H1 (cell line): ENCODE results near the gene LTB4R. TPM values are rescaled to one million over a fixed set of nuclear protein-coding genes. Genes with fewer than 3 reads are reported as not detected.

Experiments
- CTCF ChIA-PET: fragments of 300-600 bp; sonication (Branson Sonifier 250); formaldehyde crosslinking; loops from one replicate; lab custom pipeline; 2021; ENCODE audit not compliant: partially characterized antibody; lab: Charles Lee
- POLR2A ChIA-PET: fragments of 300-600 bp; sonication (Branson Sonifier 250); formaldehyde crosslinking; loops from one replicate; lab custom pipeline; 2021; ENCODE audit warnings: inconsistent platforms; ENCODE audit not compliant: partially characterized antibody; lab: Charles Lee
- DNase-seq, 2 experiments: peaks; one replicate each; pipeline versions ENCODE4 v3.0.0 to v3.0.0-alpha.2; 2010 to 2022; ENCODE audit warnings: low spot score in 2 of 2, low read depth in 1 of 2, mixed read lengths in 1 of 2
- FAIRE-seq: peaks from 2 replicates; lab custom pipeline; 2011; peaks lifted over from hg19 to GRCh38; lab: Jason Lieb, UNC
- H2AFZ ChIP-seq: 2 replicates; pipeline ENCODE4 v1.8.1; 2012; ENCODE audit warnings: low read length, inconsistent platforms
- H2AK5ac ChIP-seq: 2 replicates; pipeline ENCODE4 v1.6.1; 2013; ENCODE audit warnings: low read depth, low read length
- H2BK120ac ChIP-seq: replicated peaks from 2 replicates; pipeline ENCODE3; 2013; ENCODE audit warnings: low read depth, low read length, inconsistent platforms
- H2BK12ac ChIP-seq: 2 replicates; pipeline ENCODE4 v1.6.1; 2013; ENCODE audit warnings: low read depth, low read length
- H2BK15ac ChIP-seq: 2 replicates; pipeline ENCODE4 v1.6.1; 2013; ENCODE audit warnings: low read length
- H2BK20ac ChIP-seq: 2 replicates; pipeline ENCODE4 v1.6.1; 2013; ENCODE audit warnings: low read length
- H2BK5ac ChIP-seq: 2 replicates; pipeline ENCODE4 v1.6.1; 2013; ENCODE audit warnings: low read depth, low read length
- H3K14ac ChIP-seq: 2 replicates; pipeline ENCODE4 v1.6.1; 2013; ENCODE audit warnings: inconsistent platforms; ENCODE audit not compliant: insufficient read length
- H3K18ac ChIP-seq: 2 replicates; pipeline ENCODE4 v1.6.1; 2013; ENCODE audit warnings: low read length; ENCODE audit errors: extremely low read depth
- H3K23ac ChIP-seq: 2 replicates; pipeline ENCODE4 v1.6.1; 2013; ENCODE audit warnings: inconsistent platforms; ENCODE audit not compliant: insufficient read length
- H3K23me2 ChIP-seq: 2 replicates; pipeline ENCODE4 v1.6.1; 2013; ENCODE audit warnings: low read depth, low read length
- H3K27ac ChIP-seq: 2 replicates; pipeline ENCODE4 v1.6.1; 2011; ENCODE audit warnings: low read depth, low read length, inconsistent platforms
- H3K27me3 ChIP-seq, 4 experiments: replicated peaks in 1 of 4; 1 replicate in 1 of 4; 2 replicates in 3 of 4; pipeline versions ENCODE4 v1.6.1 to v1.8.1; 2011 to 2013; ENCODE audit warnings: low read length in 3 of 4, mild to moderate bottlenecking in 3 of 4, inconsistent platforms in 2 of 4, mixed read lengths in 2 of 4, moderate library complexity in 1 of 4; ENCODE audit not compliant: control insufficient read depth in 3 of 4, insufficient read depth in 3 of 4; ENCODE audit errors: extremely low read depth in 1 of 4
- H3K36me3 ChIP-seq, 4 experiments: 2 replicates each; pipeline versions ENCODE4 v1.6.1 to v1.8.1; 2011 to 2013; ENCODE audit warnings: mild to moderate bottlenecking in 4 of 4, low read length in 3 of 4, moderate library complexity in 2 of 4, control low read depth in 1 of 4, inconsistent platforms in 1 of 4; ENCODE audit not compliant: insufficient read depth in 4 of 4, control insufficient read depth in 2 of 4
- H3K4ac ChIP-seq: replicated peaks from 2 replicates; pipeline ENCODE3; 2013; ENCODE audit warnings: low read length, low read depth, mixed read lengths, inconsistent platforms; ENCODE audit not compliant: insufficient read length
- H3K4me1 ChIP-seq, 4 experiments: replicated peaks in 1 of 4; 1 replicate in 1 of 4; 2 replicates in 3 of 4; pipeline versions ENCODE4 v1.6.1 to v1.8.1; 2011 to 2013; ENCODE audit warnings: low read length in 3 of 4, inconsistent platforms in 2 of 4, mixed read lengths in 1 of 4; ENCODE audit not compliant: insufficient read depth in 4 of 4, control insufficient read depth in 3 of 4
- H3K4me2 ChIP-seq, 2 experiments: 2 replicates each; pipeline versions ENCODE4 v1.6.1 to v1.8.1; 2011 to 2013; ENCODE audit warnings: low read depth in 2 of 2, low read length in 2 of 2, control low read depth in 1 of 2, inconsistent platforms in 1 of 2, mild to moderate bottlenecking in 1 of 2; ENCODE audit not compliant: insufficient read depth in 1 of 2
- H3K4me3 ChIP-seq, 4 experiments: fragments of 200-600, 300-600 bp in 1 of 4; sonication (generic), shearing (Covaris generic), sonication (Bioruptor Twin) in 1 of 4; 2 replicates each; pipeline versions ENCODE4 v1.5.1 to v1.8.1; 2011 to 2016; ENCODE audit warnings: low read length in 4 of 4, low read depth in 3 of 4, control low read depth in 2 of 4, inconsistent platforms in 2 of 4, mild to moderate bottlenecking in 2 of 4, mixed read lengths in 1 of 4, moderate library complexity in 1 of 4; ENCODE audit not compliant: insufficient read depth in 2 of 4; ENCODE audit errors: extremely low read depth in 1 of 4
- H3K56ac ChIP-seq: replicated peaks from 2 replicates; pipeline ENCODE3; 2013; ENCODE audit warnings: low read depth, mild to moderate bottlenecking, mixed read lengths, low read length, inconsistent platforms; ENCODE audit not compliant: insufficient read length
- H3K79me1 ChIP-seq: 2 replicates; pipeline ENCODE4 v1.6.1; 2013; ENCODE audit warnings: low read depth, low read length, control low read depth
- H3K79me2 ChIP-seq, 2 experiments: 2 replicates each; pipeline versions ENCODE4 v1.6.1 to v1.8.1; 2012 to 2013; ENCODE audit warnings: low read length in 2 of 2, mild to moderate bottlenecking in 2 of 2, inconsistent platforms in 1 of 2; ENCODE audit not compliant: insufficient read depth in 2 of 2, control insufficient read depth in 1 of 2
- H3K9ac ChIP-seq, 4 experiments: replicated peaks in 1 of 4; 1 replicate in 1 of 4; 2 replicates in 3 of 4; pipeline versions ENCODE4 v1.6.1 to v1.8.1; 2011 to 2013; ENCODE audit warnings: low read depth in 3 of 4, low read length in 3 of 4, control low read depth in 2 of 4, mild to moderate bottlenecking in 2 of 4, moderate library complexity in 2 of 4, inconsistent platforms in 1 of 4; ENCODE audit errors: extremely low read depth in 1 of 4
- H3K9me3 ChIP-seq, 2 experiments: 2 replicates each; pipeline versions ENCODE4 v1.6.1 to v1.8.1; 2012 to 2013; ENCODE audit warnings: mild to moderate bottlenecking in 2 of 2, moderate library complexity in 2 of 2, control low read depth in 1 of 2, inconsistent platforms in 1 of 2, low read depth in 1 of 2, low read length in 1 of 2, mixed read lengths in 1 of 2; ENCODE audit not compliant: insufficient read depth in 2 of 2
- H4K20me1 ChIP-seq, 2 experiments: replicated peaks in 1 of 2; 2 replicates each; pipeline versions ENCODE3 to v1.8.1; 2011 to 2013; ENCODE audit warnings: inconsistent platforms in 2 of 2, low read length in 2 of 2, mild to moderate bottlenecking in 1 of 2; ENCODE audit not compliant: insufficient read depth in 2 of 2, control insufficient read depth in 1 of 2
- H4K5ac ChIP-seq: 2 replicates; pipeline ENCODE4 v1.6.1; 2013; ENCODE audit warnings: low read length, low read depth, mixed read lengths, inconsistent platforms; ENCODE audit not compliant: insufficient read length
- H4K8ac ChIP-seq: 2 replicates; pipeline ENCODE4 v1.8.0; 2013; ENCODE audit warnings: mild to moderate bottlenecking, moderate library complexity, low read length, inconsistent platforms; ENCODE audit not compliant: insufficient read depth; ENCODE audit errors: extremely low read depth
- H4K91ac ChIP-seq: replicated peaks from 2 replicates; pipeline ENCODE3; 2013; ENCODE audit warnings: low read length, mixed read lengths, inconsistent platforms; ENCODE audit not compliant: insufficient read length
- BACH1 ChIP-seq: IDR thresholded peaks from 2 replicates; pipeline ENCODE4 v1.6.1; 2012; ENCODE audit warnings: low read length, improper control_type of control experiment
- CBX8 ChIP-seq: fragments of 300-800, 300-1000 bp; sonication (generic); IDR thresholded peaks from 2 replicates; pipeline ENCODE4 v1.7.1; 2016; ENCODE audit warnings: low read depth, low read length, borderline replicate concordance
- CHD2 ChIP-seq: IDR thresholded peaks from 2 replicates; pipeline ENCODE4 v1.6.1; 2012; ENCODE audit warnings: low read length, improper control_type of control experiment
- CTBP2 ChIP-seq: IDR thresholded peaks from 2 replicates; pipeline ENCODE4 v1.7.0; 2011; ENCODE audit warnings: borderline replicate concordance, mild to moderate bottlenecking, moderate library complexity, mixed read lengths, low read length; ENCODE audit not compliant: insufficient read depth, insufficient read length
- GTF2F1 ChIP-seq: IDR thresholded peaks from 2 replicates; pipeline ENCODE4 v1.6.1; 2012; ENCODE audit warnings: low read depth, low read length, improper control_type of control experiment, borderline replicate concordance
- JUND ChIP-seq: IDR thresholded peaks from 2 replicates; pipeline ENCODE4 v1.6.1; 2011; ENCODE audit warnings: mild to moderate bottlenecking, improper control_type of control experiment, low read length
- POLR2A ChIP-seq, 2 experiments: IDR thresholded peaks; 1 replicate in 1 of 2; 2 replicates in 1 of 2; pipeline ENCODE4 v1.6.1; 2011; ENCODE audit warnings: low read depth in 2 of 2, low read length in 2 of 2, mild to moderate bottlenecking in 2 of 2; ENCODE audit errors: control extremely low read depth in 1 of 2
- POU5F1 ChIP-seq: IDR thresholded peaks from 2 replicates; pipeline ENCODE4 v1.6.1; 2011; ENCODE audit warnings: low read depth, mild to moderate bottlenecking, low read length, moderate library complexity
- RNF2 ChIP-seq: fragments of 200-900, 300-1000 bp; sonication (generic); IDR thresholded peaks from 2 replicates; pipeline ENCODE4 v1.7.1; 2016; ENCODE audit warnings: borderline replicate concordance, low read depth, mild to moderate bottlenecking, antibody characterized with exemption, low read length; ENCODE audit not compliant: poor library complexity, severe bottlenecking; ENCODE audit errors: missing control alignments
- RXRA ChIP-seq: IDR thresholded peaks from 2 replicates; pipeline ENCODE4 v1.6.1; 2011; ENCODE audit warnings: low read depth, mild to moderate bottlenecking, low read length, moderate library complexity; ENCODE audit not compliant: insufficient read depth
- SIN3A ChIP-seq, 2 experiments: IDR thresholded peaks in 1 of 2; conservative IDR thresholded peaks in 1 of 2; 2 replicates each; pipeline ENCODE4 v1.6.1; 2011 to 2012; ENCODE audit warnings: low read length in 2 of 2, improper control_type of control experiment in 1 of 2, low read depth in 1 of 2, mild to moderate bottlenecking in 1 of 2
- SP4 ChIP-seq: IDR thresholded peaks from 2 replicates; pipeline ENCODE4 v1.6.1; 2012; ENCODE audit warnings: low read length, inconsistent platforms
- TAF1 ChIP-seq: IDR thresholded peaks from 2 replicates; pipeline ENCODE4 v1.6.1; 2011; ENCODE audit warnings: mild to moderate bottlenecking, low read depth, low read length
- WGBS, 2 experiments: shearing (Covaris generic) in 1 of 2; methylation state at CpG; one replicate each; pipeline versions ENCODE4 v1.1.6 to v1.1.7; 2013 to 2015; ENCODE audit warnings: low lambda C conversion rate in 2 of 2, mixed read lengths in 2 of 2, inconsistent platforms in 1 of 2, low coverage in 1 of 2, missing lambda C conversion rate in 1 of 2; ENCODE audit not compliant: insufficient replicate concordance in 2 of 2, insufficient coverage in 1 of 2, insufficient read length in 1 of 2; ENCODE audit errors: extremely low coverage in 1 of 2, missing lambda C conversion rate in 1 of 2; 5-methylcytosine and 5-hydroxymethylcytosine counted together
- polyA plus RNA-seq, 7 experiments: library from polyadenylated mRNA; depleted of rRNA in 3 of 7; stranded (reverse) in 5 of 7; unstranded in 2 of 7; fragments of >200 nt in 5 of 7; fragments of 200-250 nt in 2 of 7; gene quantifications; 1 replicate in 5 of 7; 2 replicates in 1 of 7; 4 replicates in 1 of 7; pipeline versions ENCODE4 v1.2.1 to v1.2.3, GENCODE V29; 2011 to 2013; ENCODE audit warnings: missing spikeins in 2 of 7, mixed read lengths in 2 of 7
- total RNA-seq: library from RNA; stranded (reverse); fragmentation: NEBNext Ultra II Directional; extraction: Animal tissue kit (Norgen Biotek cat#: 25700); gene quantifications from 2 replicates; pipeline ENCODE4 v1.2.1, GENCODE V29; 2021

LTB4R gene
- total and polyA plus RNA-seq, 2 of the 8 experiments (the other 6 are each of a cell fraction or from before 2014, with no cell fraction given), result 4.1 to 6.7 TPM

DNA sequence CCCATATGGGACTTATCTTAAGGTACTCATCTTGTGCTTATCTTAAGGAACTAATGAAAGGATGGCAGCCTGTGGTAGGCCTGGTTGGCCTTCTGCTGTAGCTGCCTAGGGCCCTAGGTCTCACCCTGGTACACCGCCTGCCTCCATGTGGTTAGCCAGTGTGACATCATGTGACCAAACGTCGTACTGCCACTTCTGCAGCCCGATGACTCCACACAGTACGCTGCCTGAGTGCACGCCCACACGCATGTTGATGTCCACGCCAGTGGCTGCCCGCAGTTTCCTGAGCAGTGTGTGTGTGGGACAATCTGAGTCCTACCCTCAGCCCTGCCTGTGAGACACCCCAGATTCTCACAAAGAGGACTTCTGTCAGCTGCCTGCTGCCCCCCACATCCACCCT lies 18.4 kb downstream of the LTB4R start:
- no peak overlapping the region; the same call in 1 of the 2 replicates for H2BK15ac ChIP-seq
- FAIRE-seq (no peak), DNase-seq (no peak)
- H3K27me3 ChIP-seq, result peaks cover 18 to 64% (median 32%) of the 10 kb centered on the region in 4 experiments
- H3K4me2 ChIP-seq, result no peak overlapping the region
- no peak overlapping the region for H3K56ac ChIP-seq
- H2BK5ac ChIP-seq, result no peak overlapping the region
- H4K20me1 ChIP-seq, result no peaks in the 10 kb centered on the region
- H2BK20ac ChIP-seq, result no peak overlapping the region
- no peak overlapping the region for H2BK120ac ChIP-seq
- H3K9ac ChIP-seq, result no peak overlapping the region
- peaks cover 14% of the 10 kb centered on the region for H3K23me2 ChIP-seq
- no peak overlapping the region for H2AK5ac ChIP-seq
- no peak overlapping the region for H3K23ac ChIP-seq
- no peaks in the 10 kb centered on the region for H3K9me3 ChIP-seq
- H3K79me2 ChIP-seq, result no peaks in the 10 kb centered on the region
- H3K36me3 ChIP-seq, result no peaks in the 10 kb centered on the region
- no peak overlapping the region for H4K5ac ChIP-seq
- ChIA-PET POLR2A (no interaction called here), CTCF (interaction anchor here (1.1 to 27.8 kb wide), 11 partner anchors 8 to 111 kb away, joined by 3 to 664 read pairs (median 14); partner anchors contain the start of genes CBLN3, CIDEB, KHNYN and LTB4R)
- H3K4me3 ChIP-seq, result no peak overlapping the region
- H2AFZ ChIP-seq, result no peak overlapping the region
- H3K4ac ChIP-seq, result no peak overlapping the region
- H4K8ac ChIP-seq, result peak overlapping the region; percentile 9; the same call in 1 of the 2 replicates
- H3K27ac ChIP-seq, result no peak overlapping the region
- peaks cover 0 to 11% (median 7%) of the 10 kb centered on the region in 4 experiments; a peak in 5 of 7 replicates for H3K4me1 ChIP-seq
- no peak overlapping the region for H2BK12ac ChIP-seq
- H3K79me1 ChIP-seq, result no peaks in the 10 kb centered on the region
- no peak overlapping the region for H3K14ac ChIP-seq
- no peak overlapping the region for H3K18ac ChIP-seq
- WGBS, 2 experiments, result 88% methylated on average over 9 of the region's 9 CpGs; no CpG with 5 or more reads in 1 of the 2 experiments
- H4K91ac ChIP-seq, result no peak overlapping the region
- TF ChIP-seq TAF1, result no peak
- no peak for TF ChIP-seq RXRA
- no peak for TF ChIP-seq POU5F1
- TF ChIP-seq GTF2F1, result no peak
- TF ChIP-seq CBX8, result no peak
- no peak for TF ChIP-seq SIN3A (conservative IDR thresholded peaks at IDR 0.05 in 1 of 2, IDR thresholded peaks at IDR 0.05 in 1 of 2; ENCODE audit: low read depth in 1 of 2, low read length in 2 of 2)
- TF ChIP-seq POLR2A (IDR thresholded peaks at IDR 0.05; ENCODE audit: control extremely low read depth in 1 of 2, low read depth in 2 of 2, low read length in 2 of 2), result no peak
- TF ChIP-seq JUND, result no peak
- TF ChIP-seq CHD2, result no peak
- no peak for TF ChIP-seq RNF2
- TF ChIP-seq SP4, result no peak
- no peak for TF ChIP-seq BACH1
- no peak for TF ChIP-seq CTBP2
